Measurements from ENCODE around the gene GAR1.

DNA sequence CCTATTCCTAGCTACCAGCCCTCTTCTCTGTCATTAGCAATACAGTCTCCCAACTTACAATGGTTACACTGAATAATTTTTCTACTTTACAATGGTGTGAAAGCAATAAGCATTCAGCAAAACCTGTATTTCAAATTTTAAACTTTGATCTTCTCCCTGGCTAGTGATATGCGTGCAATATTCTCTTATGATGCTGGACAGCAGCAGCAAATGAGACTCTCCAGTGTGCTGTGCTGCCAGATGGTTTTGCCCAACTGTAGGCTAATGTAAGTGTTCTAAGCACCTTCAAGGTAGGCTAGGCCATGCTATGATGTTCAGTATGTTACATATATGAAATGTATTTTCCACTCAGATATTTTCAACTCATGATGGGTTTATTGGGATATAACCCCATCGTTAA, 5.9 kb upstream of the GAR1 start:
- no peak for TF ChIP-seq CTCF (IDR thresholded peaks at IDR 0.05)
- no peak for TF ChIP-seq POLR2A (IDR thresholded peaks at IDR 0.05)
- no peak for TF ChIP-seq POLR2AphosphoS5 (IDR thresholded peaks at IDR 0.05)
